HepG2 (cell line): ENCODE data around the gene KCNK18. TPM values are rescaled to one million over a fixed set of nuclear protein-coding genes. Genes with fewer than 3 reads are reported as not detected.
A peak's percentile ranks its signal among the peaks of the same experiment; 100 is the strongest.

ENCODE experiments used
- CREB1 ChIP-seq, 2 experiments: fragments of 450-650 bp in 1 of 2; IDR thresholded peaks; 2 replicates each; pipeline ENCODE4 v1.6.1; 2016 to 2017; ENCODE audit warnings: control low read depth in 1 of 2, mild to moderate bottlenecking in 1 of 2, missing compliant biosample characterization in 1 of 2, missing genetic modification characterization in 1 of 2
- EED ChIP-seq: sonication (generic); formaldehyde crosslinking; IDR thresholded peaks from 2 replicates; pipeline ENCODE4 v1.5.0; 2020; ENCODE audit warnings: mild to moderate bottlenecking, missing genetic modification reagents
- ERF ChIP-seq: IDR thresholded peaks from 2 replicates; pipeline ENCODE4 v1.6.1; 2018; ENCODE audit warnings: missing biosample characterization, missing genetic modification reagents
- HOXA5 ChIP-seq: sonication (generic); formaldehyde crosslinking; IDR thresholded peaks from 2 replicates; pipeline ENCODE4 v1.4.0; 2020; ENCODE audit warnings: missing genetic modification reagents
- KDM5B ChIP-seq: sonication (generic); formaldehyde crosslinking; IDR thresholded peaks from 2 replicates; pipeline ENCODE4 v1.4.0; 2020; ENCODE audit warnings: missing genetic modification reagents, mild to moderate bottlenecking, borderline replicate concordance
- MAFF ChIP-seq: IDR thresholded peaks from 2 replicates; pipeline ENCODE4 v1.6.1; 2011; ENCODE audit warnings: low read depth, low read length, improper control_type of control experiment
- MIER2 ChIP-seq: IDR thresholded peaks from 2 replicates; pipeline ENCODE4 v1.6.1; 2016; ENCODE audit warnings: missing biosample characterization, missing genetic modification reagents
- MLLT10 ChIP-seq: sonication (generic); formaldehyde crosslinking; IDR thresholded peaks from 2 replicates; pipeline ENCODE4 v1.4.0; 2020; ENCODE audit warnings: missing genetic modification reagents
- REPIN1 ChIP-seq: sonication (generic); formaldehyde crosslinking; IDR thresholded peaks from 2 replicates; pipeline ENCODE4 v1.8.0; 2022; ENCODE audit warnings: missing genetic modification reagents, low read depth, mild to moderate bottlenecking, borderline replicate concordance
- TBX2 ChIP-seq: sonication (generic); formaldehyde crosslinking; IDR thresholded peaks from 2 replicates; pipeline ENCODE4 v1.5.0; 2020; ENCODE audit warnings: missing genetic modification reagents, mild to moderate bottlenecking, borderline replicate concordance
- ZBTB8A ChIP-seq: sonication (generic); formaldehyde crosslinking; IDR thresholded peaks from 2 replicates; pipeline ENCODE4 v1.4.0; 2020; ENCODE audit warnings: mild to moderate bottlenecking, low read depth, missing genetic modification reagents, borderline replicate concordance
- ZFP41 ChIP-seq: sonication (generic); formaldehyde crosslinking; IDR thresholded peaks from 2 replicates; pipeline ENCODE4 v1.4.0; 2020; ENCODE audit warnings: mild to moderate bottlenecking, missing genetic modification reagents, borderline replicate concordance
- ZNF232 ChIP-seq: sonication (generic); formaldehyde crosslinking; IDR thresholded peaks from 2 replicates; pipeline ENCODE4 v1.4.0; 2020; ENCODE audit warnings: missing genetic modification reagents, borderline replicate concordance
- ZNF234 ChIP-seq: sonication (generic); formaldehyde crosslinking; conservative IDR thresholded peaks from 2 replicates; pipeline ENCODE4 v1.5.1; 2020; ENCODE audit warnings: mild to moderate bottlenecking, missing genetic modification reagents
- ZNF337 ChIP-seq: sonication (generic); formaldehyde crosslinking; IDR thresholded peaks from 2 replicates; pipeline ENCODE4 v1.5.1; 2020; ENCODE audit warnings: missing genetic modification reagents, low read depth, mild to moderate bottlenecking, borderline replicate concordance
- ZNF580 ChIP-seq: IDR thresholded peaks from 2 replicates; pipeline ENCODE4 v1.6.1; 2016; ENCODE audit warnings: low read depth, borderline replicate concordance
- ZNF770 ChIP-seq: sonication (generic); formaldehyde crosslinking; IDR thresholded peaks from 2 replicates; pipeline ENCODE4 v1.5.0; 2020; ENCODE audit warnings: mild to moderate bottlenecking, missing genetic modification reagents
- polyA plus RNA-seq, 8 experiments: library from polyadenylated mRNA; depleted of rRNA in 3 of 8; stranded (reverse) in 7 of 8; unstranded in 1 of 8; fragments of >200 nt; fragmentation: Illumina TruSeq in 4 of 8; extraction: Trizol in 4 of 8; gene quantifications; 2 replicates each; pipeline versions ENCODE4 v1.2.1 to v1.2.3, GENCODE V29; 2011 to 2016; ENCODE audit warnings: low read depth in 4 of 8, missing spikeins in 1 of 8, mixed read lengths in 1 of 8; ENCODE audit not compliant: insufficient read depth in 1 of 8
- total RNA-seq, 5 experiments: library from RNA; depleted of rRNA; stranded (reverse); fragments of >200 nt; fragmentation: Illumina TruSeq; extraction: Trizol; gene quantifications; 2 replicates each; pipeline ENCODE4 v1.2.3, GENCODE V29; 2016; ENCODE audit warnings: low read depth in 1 of 5
- TF ChIP-seq, protein P1 (sequence below): sonication (generic); formaldehyde crosslinking; IDR thresholded peaks from 2 replicates; pipeline ENCODE4 v1.5.0; 2020; ENCODE audit warnings: mild to moderate bottlenecking, missing genetic modification reagents, borderline replicate concordance
- TF ChIP-seq, protein P2 (sequence below): sonication (generic); formaldehyde crosslinking; IDR thresholded peaks from 2 replicates; pipeline ENCODE4 v1.8.0; 2022; ENCODE audit warnings: mild to moderate bottlenecking, missing genetic modification reagents, borderline replicate concordance
- TF ChIP-seq, protein P3 (sequence below): sonication (generic); formaldehyde crosslinking; IDR thresholded peaks from 2 replicates; pipeline ENCODE4 v1.5.0; 2020; ENCODE audit warnings: missing genetic modification reagents, mild to moderate bottlenecking, borderline replicate concordance

Gene KCNK18
- total and polyA plus RNA-seq, 2 of the 13 experiments (the other 11 are each of a cell fraction or from before 2014, with no cell fraction given), result not detected

GRCh38 chr10:117216611-117217195 is 19.4 kb downstream of the KCNK18 start (continued):
- TF ChIP-seq ZNF232, result no peak
- peak; percentile 81 for TF ChIP-seq KDM5B
- TF ChIP-seq ZNF770 (CRISPR knock-in tag), result peak; percentile 58; the same call in 1 of the 2 replicates
- TF ChIP-seq CREB1 (IDR thresholded peaks at IDR 0.05), result no peak
- TF ChIP-seq CREB1 (CRISPR knock-in tag; IDR thresholded peaks at IDR 0.05), result no peak
- 0 out of 2 replicates have a peak, but pooled peaks have one; percentile 60 for TF ChIP-seq MIER2 (CRISPR knock-in tag)
- TF ChIP-seq ZNF337 (CRISPR knock-in tag), result no peak
- no peak for TF ChIP-seq MAFF
- peak; percentile 75; the same call in 1 of the 2 replicates for TF ChIP-seq HOXA5 (CRISPR knock-in tag)
- TF ChIP-seq, protein P1, sequence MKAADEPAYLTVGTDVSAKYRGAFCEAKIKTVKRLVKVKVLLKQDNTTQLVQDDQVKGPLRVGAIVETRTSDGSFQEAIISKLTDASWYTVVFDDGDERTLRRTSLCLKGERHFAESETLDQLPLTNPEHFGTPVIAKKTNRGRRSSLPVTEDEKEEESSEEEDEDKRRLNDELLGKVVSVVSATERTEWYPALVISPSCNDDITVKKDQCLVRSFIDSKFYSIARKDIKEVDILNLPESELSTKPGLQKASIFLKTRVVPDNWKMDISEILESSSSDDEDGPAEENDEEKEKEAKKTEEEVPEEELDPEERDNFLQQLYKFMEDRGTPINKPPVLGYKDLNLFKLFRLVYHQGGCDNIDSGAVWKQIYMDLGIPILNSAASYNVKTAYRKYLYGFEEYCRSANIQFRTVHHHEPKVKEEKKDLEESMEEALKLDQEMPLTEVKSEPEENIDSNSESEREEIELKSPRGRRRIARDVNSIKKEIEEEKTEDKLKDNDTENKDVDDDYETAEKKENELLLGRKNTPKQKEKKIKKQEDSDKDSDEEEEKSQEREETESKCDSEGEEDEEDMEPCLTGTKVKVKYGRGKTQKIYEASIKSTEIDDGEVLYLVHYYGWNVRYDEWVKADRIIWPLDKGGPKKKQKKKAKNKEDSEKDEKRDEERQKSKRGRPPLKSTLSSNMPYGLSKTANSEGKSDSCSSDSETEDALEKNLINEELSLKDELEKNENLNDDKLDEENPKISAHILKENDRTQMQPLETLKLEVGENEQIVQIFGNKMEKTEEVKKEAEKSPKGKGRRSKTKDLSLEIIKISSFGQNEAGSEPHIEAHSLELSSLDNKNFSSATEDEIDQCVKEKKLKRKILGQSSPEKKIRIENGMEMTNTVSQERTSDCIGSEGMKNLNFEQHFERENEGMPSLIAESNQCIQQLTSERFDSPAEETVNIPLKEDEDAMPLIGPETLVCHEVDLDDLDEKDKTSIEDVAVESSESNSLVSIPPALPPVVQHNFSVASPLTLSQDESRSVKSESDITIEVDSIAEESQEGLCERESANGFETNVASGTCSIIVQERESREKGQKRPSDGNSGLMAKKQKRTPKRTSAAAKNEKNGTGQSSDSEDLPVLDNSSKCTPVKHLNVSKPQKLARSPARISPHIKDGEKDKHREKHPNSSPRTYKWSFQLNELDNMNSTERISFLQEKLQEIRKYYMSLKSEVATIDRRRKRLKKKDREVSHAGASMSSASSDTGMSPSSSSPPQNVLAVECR (CRISPR knock-in tag), result peak; percentile 39; the same call in 1 of the 2 replicates
- TF ChIP-seq REPIN1 (CRISPR knock-in tag), result peak; percentile 55; the same call in 1 of the 2 replicates
- no peak for TF ChIP-seq ZBTB8A (CRISPR knock-in tag)
- peak; percentile 72; the same call in 1 of the 2 replicates for TF ChIP-seq ZFP41 (CRISPR knock-in tag)
- TF ChIP-seq, protein P2, sequence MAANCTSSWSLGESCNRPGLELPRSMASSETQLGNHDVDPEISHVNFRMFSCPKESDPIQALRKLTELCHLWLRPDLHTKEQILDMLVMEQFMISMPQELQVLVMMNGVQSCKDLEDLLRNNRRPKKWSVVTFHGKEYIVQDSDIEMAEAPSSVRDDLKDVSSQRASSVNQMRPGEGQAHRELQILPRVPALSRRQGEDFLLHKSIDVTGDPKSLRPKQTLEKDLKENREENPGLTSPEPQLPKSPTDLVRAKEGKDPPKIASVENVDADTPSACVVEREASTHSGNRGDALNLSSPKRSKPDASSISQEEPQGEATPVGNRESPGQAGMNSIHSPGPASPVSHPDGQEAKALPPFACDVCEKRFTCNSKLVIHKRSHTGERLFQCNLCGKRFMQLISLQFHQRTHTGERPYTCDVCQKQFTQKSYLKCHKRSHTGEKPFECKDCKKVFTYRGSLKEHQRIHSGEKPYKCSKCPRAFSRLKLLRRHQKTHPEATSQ (CRISPR knock-in tag), result no peak; the same call in 1 of the 2 replicates
- TF ChIP-seq, protein P3, sequence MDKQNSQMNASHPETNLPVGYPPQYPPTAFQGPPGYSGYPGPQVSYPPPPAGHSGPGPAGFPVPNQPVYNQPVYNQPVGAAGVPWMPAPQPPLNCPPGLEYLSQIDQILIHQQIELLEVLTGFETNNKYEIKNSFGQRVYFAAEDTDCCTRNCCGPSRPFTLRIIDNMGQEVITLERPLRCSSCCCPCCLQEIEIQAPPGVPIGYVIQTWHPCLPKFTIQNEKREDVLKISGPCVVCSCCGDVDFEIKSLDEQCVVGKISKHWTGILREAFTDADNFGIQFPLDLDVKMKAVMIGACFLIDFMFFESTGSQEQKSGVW (CRISPR knock-in tag), result no peak
- TF ChIP-seq ZNF580 (CRISPR knock-in tag), result peak; percentile 91; the same call in 1 of the 2 replicates
- TF ChIP-seq ERF (CRISPR knock-in tag), result peak; percentile 59; the same call in 1 of the 2 replicates
- no peak for TF ChIP-seq ZNF234 (CRISPR knock-in tag)
- no peak for TF ChIP-seq MLLT10 (CRISPR knock-in tag)
- no peak for TF ChIP-seq EED (CRISPR knock-in tag)
- peak; percentile 34; the same call in 1 of the 2 replicates for TF ChIP-seq TBX2 (CRISPR knock-in tag)
